Measurements from ENCODE around the gene ABCD4.

- TF ChIP-seq CTCF (conservative IDR thresholded peaks at IDR 0.05; ENCODE audit: low read length) (no peak), EZH2phosphoT487 (IDR thresholded peaks at IDR 0.05; ENCODE audit: borderline replicate concordance) (no peak)
These were observed 44.5 kb upstream of the ABCD4 start for GRCh38 chr14:74347097-74347794.
